ENCODE data around the gene PAIP1.

DNA sequence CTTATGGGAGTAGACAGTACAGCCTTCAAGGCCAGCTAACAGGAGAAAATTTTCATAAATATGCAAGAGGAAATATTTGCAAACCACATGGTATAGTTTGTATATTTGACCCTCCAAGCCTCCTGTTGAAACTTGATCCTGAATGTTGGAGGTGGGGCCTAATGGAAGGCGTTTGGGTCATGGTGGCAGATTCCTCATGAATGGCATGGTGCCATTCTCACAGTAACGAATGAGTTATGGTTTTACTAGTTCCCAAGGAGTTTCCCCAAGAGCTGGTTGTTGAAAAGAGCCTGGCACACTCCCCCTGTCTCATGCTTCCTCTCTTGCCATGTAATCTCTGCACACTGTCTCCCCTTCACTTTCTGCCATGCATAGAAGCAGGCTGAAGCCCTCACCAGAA is 3.3 kb upstream of the PAIP1 start:
- TF ChIP-seq, protein P1, sequence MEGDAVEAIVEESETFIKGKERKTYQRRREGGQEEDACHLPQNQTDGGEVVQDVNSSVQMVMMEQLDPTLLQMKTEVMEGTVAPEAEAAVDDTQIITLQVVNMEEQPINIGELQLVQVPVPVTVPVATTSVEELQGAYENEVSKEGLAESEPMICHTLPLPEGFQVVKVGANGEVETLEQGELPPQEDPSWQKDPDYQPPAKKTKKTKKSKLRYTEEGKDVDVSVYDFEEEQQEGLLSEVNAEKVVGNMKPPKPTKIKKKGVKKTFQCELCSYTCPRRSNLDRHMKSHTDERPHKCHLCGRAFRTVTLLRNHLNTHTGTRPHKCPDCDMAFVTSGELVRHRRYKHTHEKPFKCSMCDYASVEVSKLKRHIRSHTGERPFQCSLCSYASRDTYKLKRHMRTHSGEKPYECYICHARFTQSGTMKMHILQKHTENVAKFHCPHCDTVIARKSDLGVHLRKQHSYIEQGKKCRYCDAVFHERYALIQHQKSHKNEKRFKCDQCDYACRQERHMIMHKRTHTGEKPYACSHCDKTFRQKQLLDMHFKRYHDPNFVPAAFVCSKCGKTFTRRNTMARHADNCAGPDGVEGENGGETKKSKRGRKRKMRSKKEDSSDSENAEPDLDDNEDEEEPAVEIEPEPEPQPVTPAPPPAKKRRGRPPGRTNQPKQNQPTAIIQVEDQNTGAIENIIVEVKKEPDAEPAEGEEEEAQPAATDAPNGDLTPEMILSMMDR (conservative IDR thresholded peaks at IDR 0.05; ENCODE audit: low read length) = no peak
- TF ChIP-seq EZH2phosphoT487 (IDR thresholded peaks at IDR 0.05; ENCODE audit: borderline replicate concordance) = no peak
